Measurements from ENCODE around the gene ODF4. TPM values are rescaled to one million over a fixed set of nuclear protein-coding genes. Genes with fewer than 3 reads are reported as not detected.

Gene ODF4
- total and polyA plus RNA-seq, 9 donors, result not detected

- Histone ChIP-seq H3K9me3 (no peaks in the 10 kb centered on the region), H3K36me3 (no peaks in the 10 kb centered on the region), H3K4me1 (ENCODE audit: insufficient read depth) (peaks cover 3% of the 10 kb centered on the region), H3K27me3 (no peaks in the 10 kb centered on the region), H3K4me3 (no peak overlapping the region), H3K27ac (no peak overlapping the region)
- WGBS, 3 donors, result 79 to 87% (median 82%) methylated on average over 8 of the region's 8 CpGs
- TF ChIP-seq CTCF (IDR thresholded peaks at IDR 0.05) (no peak), EP300 (IDR thresholded peaks at IDR 0.05) (no peak), POLR2A (IDR thresholded peaks at IDR 0.05) (no peak)
- DNase-seq, result no peak
- intact Hi-C loops (cut with DNase I), result no loop called here
Measured at GRCh38 chr17:8322061-8322460, 17.6 kb upstream of the ODF4 start.

GRCh38 chr17:8324132-8324531 lies 15.5 kb upstream of the ODF4 start:
- intact Hi-C loops (cut with DNase I), result no loop called here
- Histone ChIP-seq H3K27ac (no peak overlapping the region), H3K4me1 (ENCODE audit: insufficient read depth) (peaks cover 7% of the 10 kb centered on the region), H3K9me3 (no peaks in the 10 kb centered on the region), H3K36me3 (no peaks in the 10 kb centered on the region), H3K4me3 (no peak overlapping the region), H3K27me3 (no peaks in the 10 kb centered on the region)
- 77 to 79% (median 77%) methylated on average over 5 of the region's 5 CpGs for WGBS, 3 donors
- DNase-seq, result no peak
- TF ChIP-seq EP300 (IDR thresholded peaks at IDR 0.05), result no peak

GRCh38 chr17:8324923-8325322 lies 14.7 kb upstream of the ODF4 start:
- Histone ChIP-seq H3K4me1 (ENCODE audit: insufficient read depth) (peaks cover 7% of the 10 kb centered on the region), H3K27me3 (no peaks in the 10 kb centered on the region), H3K9me3 (no peaks in the 10 kb centered on the region), H3K4me3 (no peak overlapping the region), H3K36me3 (no peaks in the 10 kb centered on the region), H3K27ac (no peak overlapping the region)
- intact Hi-C loops (cut with DNase I), result no loop called here
- TF ChIP-seq CTCF (IDR thresholded peaks at IDR 0.05) (no peak), EP300 (IDR thresholded peaks at IDR 0.05) (no peak), POLR2A (IDR thresholded peaks at IDR 0.05) (no peak)
- WGBS, 3 donors, result 74 to 86% (median 82%) methylated on average over 5 of the region's 5 CpGs
- no peak for DNase-seq

- Histone ChIP-seq H3K27ac (peak overlapping the region in 1 of 2 donors; percentile 30), H3K4me1 (ENCODE audit: insufficient read depth) (peaks cover 7% of the 10 kb centered on the region), H3K9me3 (no peaks in the 10 kb centered on the region), H3K4me3 (peak overlapping the region; percentile 41), H3K36me3 (no peaks in the 10 kb centered on the region), H3K27me3 (no peaks in the 10 kb centered on the region)
- TF ChIP-seq POLR2A (IDR thresholded peaks at IDR 0.05), result no peak
- no peak for TF ChIP-seq CTCF (IDR thresholded peaks at IDR 0.05)
- DNase-seq, result peak in 3 of 5 donors; percentile 18 to 58 (median 57)
- 3 to 7% (median 3%) methylated on average over 33 to 48 of the region's 48 CpGs for WGBS, 3 donors
- intact Hi-C loops (cut with DNase I), result no loop called here
Measured at GRCh38 chr17:8326511-8327302, 12.9 kb upstream of the ODF4 start.

- Histone ChIP-seq H3K4me3 (peak overlapping the region; percentile 41), H3K27ac (peak overlapping the region in 1 of 2 donors; percentile 30), H3K27me3 (no peaks in the 10 kb centered on the region), H3K36me3 (no peaks in the 10 kb centered on the region), H3K9me3 (no peaks in the 10 kb centered on the region), H3K4me1 (ENCODE audit: insufficient read depth) (peaks cover 7% of the 10 kb centered on the region)
- intact Hi-C loops (cut with DNase I), result no loop called here
- 4 to 9% (median 4%) methylated on average over 25 of the region's 25 CpGs for WGBS, 3 donors
- DNase-seq, result peak in 2 of 5 donors; percentile 31 to 50
- no peak for TF ChIP-seq EP300 (IDR thresholded peaks at IDR 0.05)
- no peak for TF ChIP-seq POLR2A (IDR thresholded peaks at IDR 0.05)
- TF ChIP-seq CTCF (IDR thresholded peaks at IDR 0.05), result no peak
Measured at GRCh38 chr17:8327303-8327649, 12.4 kb upstream of the ODF4 start.

All from ovary (tissue), 9 donors.